B cell (primary cell): Measurements from ENCODE around the gene GCN1. TPM values are rescaled to one million over a fixed set of nuclear protein-coding genes. Genes with fewer than 3 reads are reported as not detected.

Experiments used
- ATAC-seq: fragments of 200-7000 bp; cut with Tn5 transposase; one replicate; pipeline ENCODE4 v1.10.0; 2021; ENCODE audit warnings: low read depth, mild to moderate bottlenecking, moderate number of reproducible peaks, moderate library complexity
- CTCF ChIA-PET: fragments of 350-600 bp; sonication (Branson Sonifier 250); formaldehyde crosslinking; loops from one replicate; lab custom pipeline; 2021; ENCODE audit warnings: antibody characterized with exemption, inconsistent platforms; lab: Charles Lee
- POLR2A ChIA-PET: fragments of 350-600 bp; sonication (Branson Sonifier 250); formaldehyde crosslinking; loops from one replicate; lab custom pipeline; 2021; ENCODE audit warnings: antibody characterized with exemption; lab: Charles Lee
- DNase-seq: peaks from one replicate; pipeline ENCODE4 v3.0.0; 2013
- H2AFZ ChIP-seq: 2 replicates; pipeline ENCODE4 v1.6.1; 2012; ENCODE audit warnings: mild to moderate bottlenecking, low read depth, low read length; ENCODE audit not compliant: insufficient read depth, poor library complexity, severe bottlenecking
- H3K27ac ChIP-seq, 2 donors: 1 replicate in 1 of 2; 2 replicates in 1 of 2; pipeline ENCODE4 v1.5.1; 2012 to 2013; ENCODE audit warnings: low read length in 2 of 2, mild to moderate bottlenecking in 2 of 2, moderate library complexity in 1 of 2
- H3K27me3 ChIP-seq, 4 experiments: fragments of 200-600 bp in 1 of 4; sonication (generic) in 1 of 4; replicated peaks in 1 of 4; 1 replicate in 2 of 4; 2 replicates in 2 of 4; pipeline versions ENCODE4 v1.6.1 to v1.7.0; 2013 to 2016; ENCODE audit warnings: low read length in 3 of 4, mild to moderate bottlenecking in 2 of 4, mixed read lengths in 1 of 4, moderate library complexity in 1 of 4; ENCODE audit not compliant: insufficient read depth in 4 of 4, control insufficient read depth in 3 of 4; ENCODE audit errors: control extremely low read depth in 1 of 4
- H3K36me3 ChIP-seq, 2 experiments: replicated peaks in 1 of 2; 1 replicate in 1 of 2; 2 replicates in 1 of 2; pipeline versions ENCODE4 v1.6.1 to v1.7.1; 2013; ENCODE audit warnings: low read length in 1 of 2; ENCODE audit not compliant: insufficient read depth in 2 of 2, control insufficient read depth in 1 of 2; ENCODE audit errors: control extremely low read depth in 1 of 2, extremely low read depth in 1 of 2
- H3K4me1 ChIP-seq, 2 donors: fragments of 200-600 bp in 1 of 2; sonication (generic) in 1 of 2; 1 replicate in 1 of 2; 2 replicates in 1 of 2; pipeline versions ENCODE4 v1.5.1 to v1.6.1; 2013 to 2017; ENCODE audit warnings: low read length in 2 of 2; ENCODE audit not compliant: control insufficient read depth in 2 of 2, insufficient read depth in 2 of 2
- H3K4me2 ChIP-seq: replicated peaks from 2 replicates; pipeline ENCODE3; 2012; ENCODE audit warnings: mild to moderate bottlenecking, low read depth, low read length; ENCODE audit not compliant: poor library complexity, severe bottlenecking
- H3K4me3 ChIP-seq, 5 experiments: fragments of 200-600 bp in 1 of 5; sonication (generic) in 1 of 5; 1 replicate in 3 of 5; 2 replicates in 2 of 5; pipeline versions ENCODE4 v1.5.1 to v1.7.0; 2011 to 2016; ENCODE audit warnings: low read length in 4 of 5, mild to moderate bottlenecking in 4 of 5, low read depth in 2 of 5, control low read depth in 1 of 5, moderate library complexity in 1 of 5; ENCODE audit not compliant: insufficient read depth in 1 of 5; ENCODE audit errors: control extremely low read depth in 1 of 5, extremely low read depth in 1 of 5
- H3K79me2 ChIP-seq: fragments of 200-600 bp; sonication (generic); one replicate; pipeline ENCODE4 v1.6.0; 2016; ENCODE audit warnings: low read length; ENCODE audit not compliant: control insufficient read depth, insufficient read depth
- H3K9ac ChIP-seq: fragments of 200-600 bp; sonication (generic); 2 replicates; pipeline ENCODE4 v1.6.1; 2017; ENCODE audit warnings: mild to moderate bottlenecking, low read length, moderate library complexity
- H3K9me3 ChIP-seq, 3 donors: one replicate each; pipeline versions ENCODE4 v1.6.1 to v1.7.1; 2013; ENCODE audit warnings: low read length in 2 of 3; ENCODE audit not compliant: control insufficient read depth in 2 of 3, insufficient read depth in 1 of 3; ENCODE audit errors: control extremely low read depth in 1 of 3
- H4K20me1 ChIP-seq: 2 replicates; pipeline ENCODE4 v1.6.0; 2012; ENCODE audit warnings: mild to moderate bottlenecking, low read length; ENCODE audit not compliant: insufficient read depth, control insufficient read depth, poor library complexity, severe bottlenecking
- H3K27ac Mint-ChIP-seq: one replicate; pipeline ENCODE4 v1.8.0; 2021; ENCODE audit warnings: mixed read lengths
- H3K27me3 Mint-ChIP-seq: one replicate; pipeline ENCODE4 v1.8.0; 2021; ENCODE audit warnings: mixed read lengths
- H3K4me1 Mint-ChIP-seq: one replicate; pipeline ENCODE4 v1.8.0; 2021; ENCODE audit warnings: mixed read lengths
- H3K4me3 Mint-ChIP-seq: one replicate; pipeline ENCODE4 v1.8.0; 2021; ENCODE audit warnings: mixed read lengths
- H3K9me3 Mint-ChIP-seq: one replicate; pipeline ENCODE4 v1.8.0; 2022; ENCODE audit warnings: mixed read lengths; ENCODE audit not compliant: insufficient read depth
- CTCF ChIP-seq: fragments of 200-600 bp; IDR thresholded peaks from one replicate; pipeline ENCODE4 v1.8.0; 2022; ENCODE audit warnings: antibody characterized with exemption, mild to moderate bottlenecking
- EZH2 ChIP-seq: IDR thresholded peaks from 2 replicates; pipeline ENCODE4 v1.6.1; 2012; ENCODE audit warnings: borderline replicate concordance, low read depth, mild to moderate bottlenecking, moderate library complexity, low read length; ENCODE audit not compliant: insufficient read depth, poor library complexity, severe bottlenecking
- WGBS: methylation state at CpG from one replicate; pipeline ENCODE4 v1.1.5; 2013; ENCODE audit warnings: missing lambda C conversion rate; ENCODE audit not compliant: insufficient coverage; 5-methylcytosine and 5-hydroxymethylcytosine counted together
- intact Hi-C: fragments of 100-400 bp; cut with micrococcal nuclease; formaldehyde crosslinking; loops from one replicate; pipeline ENCODE4 v1.10.0; 2022
- polyA plus RNA-seq: library from polyadenylated mRNA; depleted of rRNA; stranded (reverse); fragments of >200 nt; gene quantifications from 2 replicates; pipeline ENCODE4 v1.2.3, GENCODE V29; 2012
- total RNA-seq, 2 donors: library from RNA; stranded (reverse); fragments of 120-200 nt in 1 of 2; gene quantifications; 1 replicate in 1 of 2; 2 replicates in 1 of 2; pipeline versions ENCODE4 v1.2.3 to v1.2.4, GENCODE V29; 2013 to 2022

The GCN1 gene
- total and polyA plus RNA-seq, 2 donors (not counting 1 experiment from before 2014, with no cell fraction given): 41.3 to 127 TPM

GRCh38 chr12:120138366-120138765 is 56.1 kb downstream of the GCN1 start:
- Histone ChIP-seq H3K36me3 (peaks cover 11 to 93% of the 10 kb centered on the region in 2 experiments), H3K4me1 (peaks cover 8 to 12% of the 10 kb centered on the region in 2 donors), H4K20me1 (peaks cover 10% of the 10 kb centered on the region), H3K4me2 (no peak overlapping the region), H3K9me3 (no peaks in the 10 kb centered on the region), H3K79me2 (no peaks in the 10 kb centered on the region), H3K27me3 (no peaks in the 10 kb centered on the region), H2AFZ (no peak overlapping the region), H3K4me3 (no peak overlapping the region), H3K27ac (no peak overlapping the region), H3K9ac (no peak overlapping the region)
- ChIA-PET CTCF (interaction anchor here (0.6 kb wide), 1 partner anchor 11 kb away, joined by 3 read pairs; no protein-coding TSS in a partner anchor), POLR2A (no interaction called here)
- intact Hi-C loops: no loop called here
- Mint-ChIP-seq H3K27me3 (no peaks in the 10 kb centered on the region), H3K27ac (no peak overlapping the region), H3K4me3 (no peak overlapping the region), H3K9me3 (no peaks in the 10 kb centered on the region), H3K4me1 (peaks cover 4% of the 10 kb centered on the region)
- WGBS: 100% methylated on average over 4 of the region's 9 CpGs
- ATAC-seq (no peak), DNase-seq (no peak)
- TF ChIP-seq CTCF (no peak), EZH2 (no peak)

GRCh38 chr12:120137833-120138232 is 56.7 kb downstream of the GCN1 start:
- no peaks in the 10 kb centered on the region for H3K9me3 ChIP-seq
- H3K27ac ChIP-seq: no peak overlapping the region
- H3K4me1 Mint-ChIP-seq: peaks cover 9% of the 10 kb centered on the region
- no peaks in the 10 kb centered on the region for H3K27me3 ChIP-seq
- H3K79me2 ChIP-seq: no peaks in the 10 kb centered on the region
- DNase-seq (no peak), ATAC-seq (no peak)
- ChIA-PET POLR2A (no interaction called here), CTCF (no interaction called here)
- H3K4me3 ChIP-seq: no peak overlapping the region
- intact Hi-C loops: no loop called here
- H3K4me1 ChIP-seq: peaks cover 14 to 17% of the 10 kb centered on the region in 2 donors
- no peak overlapping the region for H3K9ac ChIP-seq
- peaks cover 10 to 95% of the 10 kb centered on the region in 2 experiments for H3K36me3 ChIP-seq
- no peak overlapping the region for H3K4me2 ChIP-seq
- peaks cover 10% of the 10 kb centered on the region for H4K20me1 ChIP-seq
- WGBS: 97% methylated on average over 11 of the region's 11 CpGs
- no peak overlapping the region for H2AFZ ChIP-seq
- no peak for TF ChIP-seq EZH2
- TF ChIP-seq CTCF: no peak
- H3K9me3 Mint-ChIP-seq: no peaks in the 10 kb centered on the region
- H3K27me3 Mint-ChIP-seq: no peaks in the 10 kb centered on the region
- no peak overlapping the region for H3K27ac Mint-ChIP-seq
- no peak overlapping the region for H3K4me3 Mint-ChIP-seq
